HK-2 (cell line): ENCODE data around the gene DOCK2.

Experiments used
- DNase-seq: peaks from one replicate; pipeline ENCODE4 v3.0.0-alpha.2; 2018; ENCODE audit not compliant: unreplicated experiment

Gene DOCK2

DNA sequence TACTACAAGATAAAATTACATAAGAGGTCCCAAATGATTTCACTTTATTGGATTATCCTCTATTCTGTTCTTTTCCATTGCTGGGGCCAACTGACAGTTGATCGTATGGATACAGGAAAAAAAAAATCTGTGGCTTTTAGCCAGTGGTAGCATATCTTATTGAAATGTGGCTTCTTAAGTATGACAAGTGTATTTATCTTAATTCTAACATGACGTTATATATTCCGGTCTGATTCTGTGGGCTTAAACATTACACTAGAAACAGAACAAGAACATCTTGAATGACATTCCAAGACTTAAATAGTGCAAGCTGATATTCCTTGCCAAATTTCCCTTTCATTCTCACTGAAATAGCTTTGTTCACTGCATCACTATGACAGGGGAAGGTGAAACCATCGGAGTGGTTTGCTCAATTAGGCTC is 225.3 kb downstream of the DOCK2 start:
- no peak for DNase-seq

DNA sequence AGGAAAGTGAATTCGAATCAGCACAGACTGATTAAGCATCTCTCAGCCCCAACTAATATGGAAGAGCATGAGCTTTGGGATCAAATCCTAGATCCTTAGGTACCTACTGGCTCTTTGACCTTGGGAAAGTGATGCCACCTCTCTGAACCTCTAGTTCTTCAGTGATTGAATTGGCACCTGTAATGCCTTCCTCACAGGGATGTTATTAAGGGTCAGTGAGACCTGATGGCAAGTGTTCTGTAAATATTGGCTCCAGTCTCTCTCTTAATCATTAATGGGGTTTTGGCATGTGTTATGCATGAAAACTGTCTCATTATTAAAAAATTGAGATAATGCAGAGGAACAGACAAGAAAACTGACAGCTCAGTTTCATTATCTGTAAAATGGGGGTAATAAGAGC is 227.4 kb downstream of the DOCK2 start:
- DNase-seq = no peak

DNA sequence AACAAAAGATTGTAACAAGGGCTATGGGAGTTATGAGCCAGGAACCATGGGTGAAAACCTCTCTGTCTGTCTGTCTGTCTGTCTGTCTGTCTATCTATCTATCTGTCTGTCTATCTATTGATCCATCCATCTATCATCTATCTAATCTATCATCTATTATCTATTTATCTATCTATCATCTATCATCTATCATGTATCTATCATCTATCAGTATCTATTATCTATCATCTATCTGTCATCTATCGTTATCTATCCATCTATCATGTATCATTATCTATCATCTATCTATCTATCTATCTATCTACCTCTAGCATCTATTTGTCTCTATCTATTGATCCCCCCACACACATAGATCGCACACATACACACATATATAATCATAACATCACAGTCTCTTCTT is 230.3 kb downstream of the DOCK2 start:
- no peak for DNase-seq

DNA sequence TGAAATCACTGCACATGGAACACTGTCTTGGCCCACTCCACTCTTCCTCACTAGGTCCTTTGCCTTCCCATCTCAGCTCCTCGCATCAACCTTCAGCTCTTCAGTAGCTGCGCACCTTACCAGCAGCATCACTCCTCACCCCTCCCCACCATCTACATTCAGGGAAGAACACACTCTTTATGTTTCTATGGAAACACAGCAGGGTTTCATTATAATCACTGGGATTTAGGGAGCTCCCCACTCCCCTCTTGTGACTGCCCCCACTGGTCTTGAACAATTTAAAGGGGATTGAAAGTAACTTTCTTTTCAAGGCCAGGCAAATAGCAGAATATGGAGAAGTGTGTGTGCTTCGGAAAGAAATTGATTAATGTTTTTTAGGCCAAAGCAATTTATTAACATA is 232.0 kb downstream of the DOCK2 start:
- no peak for DNase-seq

DNA sequence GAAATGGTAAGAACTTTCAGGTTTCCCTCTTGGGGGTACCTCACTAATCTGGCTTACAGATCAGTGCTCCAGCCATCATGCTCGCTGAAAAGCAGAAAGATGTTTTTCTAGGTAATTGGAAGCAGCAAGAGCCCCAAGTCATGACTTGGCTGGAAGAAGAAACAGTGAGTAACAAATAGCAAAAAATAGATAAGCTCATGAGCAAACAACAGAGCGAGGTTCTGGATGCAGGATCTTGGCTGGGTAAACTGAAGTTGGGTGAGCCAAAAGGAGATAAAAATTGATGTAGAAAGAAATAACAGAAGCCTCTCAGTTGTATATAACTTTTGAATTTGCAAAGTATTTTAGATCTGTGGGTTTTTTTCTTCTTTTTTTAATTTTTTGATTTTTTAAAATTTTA is 233.1 kb downstream of the DOCK2 start:
- no peak for DNase-seq

DNA sequence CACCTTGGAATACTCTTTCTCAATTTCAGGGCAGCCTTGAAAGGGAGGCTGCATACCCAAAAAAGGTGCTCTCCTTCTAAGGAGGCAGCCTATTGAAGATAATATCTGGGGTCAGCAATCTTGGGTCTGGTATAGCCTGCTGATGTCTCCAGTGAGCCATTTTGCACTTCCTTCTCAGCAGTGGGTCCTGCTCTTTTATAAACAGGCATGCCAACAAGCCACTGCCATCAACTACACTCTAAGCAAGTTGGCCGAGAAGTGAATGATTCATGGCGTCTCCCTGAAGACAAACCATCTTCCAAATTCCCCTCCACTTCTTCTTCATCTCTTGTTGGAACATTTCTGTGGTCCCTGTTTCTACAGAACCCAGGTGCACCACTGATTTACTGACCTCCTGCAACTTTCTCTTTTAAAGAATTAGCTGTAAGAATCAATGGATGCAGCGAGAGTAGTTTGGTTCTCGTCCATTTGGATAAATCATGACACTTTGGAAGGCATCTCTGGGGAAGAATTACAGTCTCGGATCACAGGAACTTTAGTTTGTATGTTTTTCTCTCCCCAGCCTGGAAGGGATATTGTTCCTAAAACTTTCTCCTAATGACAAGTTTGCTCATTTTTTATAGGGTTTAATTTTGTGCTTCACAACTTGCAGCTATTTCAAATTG is 234.9 kb downstream of the DOCK2 start:
- DNase-seq = no peak

DNA sequence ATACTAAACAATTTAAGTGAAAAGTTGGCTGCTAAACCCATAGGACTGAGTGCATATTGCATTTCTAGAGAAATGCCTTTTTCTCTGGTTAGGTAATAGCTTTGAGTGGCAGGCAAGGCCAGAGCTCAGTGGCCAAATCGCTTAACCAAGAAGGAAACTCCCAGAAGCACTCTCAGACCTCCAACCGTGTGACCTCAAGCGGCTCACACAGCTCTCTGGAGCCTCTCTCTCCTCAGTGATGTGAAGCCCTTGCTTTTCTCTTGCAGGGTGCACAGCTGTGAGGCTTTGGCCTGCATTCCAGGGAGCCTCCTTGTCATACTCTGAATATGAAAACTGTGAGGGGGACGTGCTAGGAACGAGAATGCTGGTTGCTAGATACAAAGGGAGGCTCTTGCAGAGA is 236.6 kb downstream of the DOCK2 start:
- DNase-seq = no peak

DNA sequence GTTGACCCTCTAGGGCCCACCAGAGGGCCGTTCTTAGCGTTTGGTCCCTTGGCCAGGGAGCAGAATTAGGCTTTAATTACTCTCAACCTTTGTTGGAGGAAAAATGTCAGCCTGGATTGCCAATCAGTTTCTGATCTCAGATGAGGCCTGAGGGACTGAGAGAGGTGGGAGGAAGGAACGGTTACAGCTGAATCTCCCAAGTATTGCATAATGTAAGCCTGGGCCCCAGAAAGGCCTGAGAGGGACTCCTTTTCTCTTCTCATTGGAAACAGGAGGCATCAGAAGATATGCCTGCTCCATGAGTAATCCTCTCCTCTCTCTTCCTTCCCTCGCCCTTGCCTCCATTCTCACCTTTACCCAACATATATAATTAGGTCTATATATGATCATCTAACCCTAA is 237.5 kb downstream of the DOCK2 start:
- no peak for DNase-seq

DNA sequence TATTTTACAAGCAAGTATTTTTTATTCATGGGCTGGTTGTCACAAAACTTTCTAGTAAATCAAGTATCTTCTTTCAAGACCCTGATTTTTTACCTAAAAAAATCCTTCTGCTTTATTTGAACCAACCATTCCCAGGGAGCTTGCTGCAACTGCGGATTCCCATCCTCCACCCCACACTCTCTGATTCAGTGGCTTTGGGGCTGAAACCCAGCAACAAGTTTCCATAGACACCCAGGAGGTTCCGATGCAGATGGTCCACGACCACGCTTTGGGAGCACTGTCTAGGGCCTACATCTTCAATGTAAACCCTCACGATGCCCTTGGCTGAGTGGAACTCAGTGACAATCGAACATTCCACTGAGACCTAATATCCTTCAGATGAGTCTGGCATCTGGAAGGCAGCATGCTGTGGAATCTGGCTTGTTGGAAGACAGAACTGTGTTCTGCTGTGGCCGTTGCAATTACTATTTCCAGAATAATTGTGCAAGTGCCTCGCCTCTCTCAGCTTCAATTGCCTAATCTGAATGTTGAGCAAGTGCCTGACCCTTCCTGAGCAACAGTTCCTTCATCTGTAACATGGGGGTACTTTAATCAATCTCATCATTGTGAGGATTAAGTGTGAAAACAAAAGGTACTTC is 238.1 kb downstream of the DOCK2 start:
- no peak for DNase-seq

DNA sequence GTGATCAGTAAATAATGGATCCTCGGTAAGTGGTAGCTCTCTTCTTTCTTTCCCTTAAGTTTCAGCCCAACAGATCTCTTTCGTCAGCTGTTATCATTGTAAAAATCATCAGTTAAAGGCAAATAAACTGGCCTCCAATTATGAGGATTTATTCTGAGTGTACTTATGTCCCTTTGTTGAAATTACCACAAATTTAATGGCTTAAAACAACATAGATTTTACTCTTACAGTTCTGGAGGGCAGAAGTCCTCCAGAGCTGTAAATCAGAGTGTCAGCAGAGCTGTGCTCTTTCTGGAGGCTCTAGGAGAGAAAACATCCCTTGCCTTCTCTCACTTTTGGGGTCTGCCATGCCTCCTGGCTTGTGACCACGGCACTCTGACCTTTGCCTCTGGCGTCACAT is 238.7 kb downstream of the DOCK2 start:
- no peak for DNase-seq

DNA sequence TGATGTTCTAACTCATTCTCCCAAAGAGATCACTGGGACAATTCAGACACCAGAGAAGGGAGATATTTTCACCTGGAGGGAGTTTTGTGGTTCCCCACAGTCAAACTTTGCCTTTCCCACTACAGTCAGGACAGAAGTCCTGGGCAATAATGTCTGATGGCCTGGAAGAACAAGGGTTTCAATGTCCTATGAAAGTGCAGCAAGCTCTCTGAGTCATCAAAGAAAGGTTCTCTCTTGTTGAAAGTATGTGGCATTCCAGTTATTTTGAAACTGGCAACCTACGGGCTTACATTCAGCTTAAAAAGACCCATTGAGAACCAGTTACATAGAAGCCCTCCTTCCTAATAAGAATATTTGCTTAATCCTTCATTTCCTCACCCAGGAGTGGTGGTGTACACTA is 239.3 kb downstream of the DOCK2 start:
- no peak for DNase-seq

DNA sequence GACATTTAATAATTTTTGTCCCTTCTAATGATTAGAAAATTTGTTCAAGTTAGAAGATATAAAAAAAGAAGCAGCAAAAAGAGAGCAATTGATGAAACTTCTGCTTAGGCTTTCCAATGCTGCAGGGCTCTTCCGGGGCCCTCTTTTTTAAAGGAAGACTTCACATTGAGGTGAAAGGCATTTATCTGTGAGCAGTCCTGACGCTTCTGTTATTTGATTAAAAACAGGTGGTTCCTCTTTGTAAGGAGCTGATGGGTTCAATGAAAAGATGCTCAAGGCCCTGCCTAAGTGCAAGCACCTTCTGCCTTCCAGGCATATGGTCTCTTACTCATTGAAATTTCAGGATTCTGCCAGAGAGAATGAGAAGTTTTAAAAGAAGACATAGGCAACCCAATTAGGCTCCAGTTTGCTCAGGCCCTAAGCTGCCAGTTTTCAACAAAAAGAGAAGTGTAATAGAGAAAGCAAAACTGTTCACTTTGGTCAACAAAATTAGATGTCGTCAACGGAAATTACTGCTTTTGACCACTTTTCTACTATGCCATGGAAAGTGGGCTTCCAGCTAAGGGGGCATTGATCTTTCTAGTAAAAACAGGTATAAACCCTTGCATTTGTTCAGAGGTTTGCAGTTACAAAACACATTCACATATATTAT is 243.1 kb downstream of the DOCK2 start:
- DNase-seq = no peak

DNA sequence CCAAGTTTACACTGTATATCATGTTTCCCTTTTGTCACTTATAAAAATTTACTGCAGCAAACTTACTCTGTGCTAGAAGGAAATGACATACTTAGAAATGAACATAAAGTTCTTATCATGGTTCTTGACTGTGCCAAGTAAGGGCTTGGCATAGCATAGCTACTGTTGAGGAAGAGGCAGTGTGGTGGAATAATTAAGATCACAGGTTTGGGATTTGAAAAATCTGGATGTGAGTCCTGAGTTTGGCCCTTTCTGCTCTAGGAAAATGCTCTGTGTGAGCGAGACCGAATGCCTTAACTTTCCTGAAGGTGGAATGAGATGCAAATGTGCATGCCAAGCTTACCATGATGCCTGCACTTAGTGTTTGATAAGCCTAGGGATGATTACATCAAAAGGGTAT is 243.7 kb downstream of the DOCK2 start:
- no peak for DNase-seq

DNA sequence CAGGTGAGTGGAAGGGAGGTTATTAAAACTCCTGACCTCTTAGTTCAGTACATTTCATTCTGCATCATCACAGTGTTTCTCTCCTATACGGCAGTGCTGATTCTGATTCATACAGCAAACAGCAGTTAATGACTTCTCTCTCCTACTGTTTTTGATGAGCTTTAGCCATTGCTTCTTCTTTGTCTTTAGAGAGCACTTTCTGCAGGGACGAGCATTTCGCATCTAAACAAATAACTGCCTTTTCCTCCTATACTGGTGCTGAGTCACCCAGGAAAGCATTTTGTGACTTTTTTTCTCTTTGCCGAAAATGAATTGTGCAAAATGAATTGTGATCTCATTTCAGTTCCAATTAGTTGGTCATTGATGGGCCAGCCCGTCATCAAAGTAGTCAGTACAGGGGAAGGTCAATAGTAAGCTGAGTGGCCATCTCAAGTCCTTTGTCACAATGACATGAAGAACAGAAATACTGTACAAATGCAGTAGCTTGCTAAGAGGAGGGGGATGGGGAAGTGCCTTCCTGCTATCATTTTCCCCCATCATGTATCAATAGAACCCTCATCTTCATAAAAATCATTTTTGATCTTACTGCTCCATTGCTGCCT is 244.7 kb downstream of the DOCK2 start:
- DNase-seq = no peak

DNA sequence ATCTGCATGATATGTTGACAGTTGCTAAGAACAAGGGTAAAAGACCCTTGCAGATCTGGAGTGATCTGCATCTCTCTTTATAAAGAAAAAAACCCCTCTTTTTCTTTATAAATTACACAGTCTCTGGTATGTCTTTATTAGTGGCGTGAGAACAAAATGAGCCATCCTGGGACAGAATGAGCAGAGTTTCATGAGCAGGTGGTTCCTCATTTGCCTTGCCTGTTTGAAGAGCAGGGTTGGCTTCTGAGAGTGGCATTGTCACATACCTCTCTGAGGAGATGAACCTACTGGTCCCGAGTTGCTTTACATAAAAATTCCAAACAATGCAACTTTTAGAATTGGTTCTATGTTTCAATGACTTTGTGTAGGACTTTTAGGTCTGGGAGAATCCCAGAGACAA is 249.0 kb downstream of the DOCK2 start:
- DNase-seq = no peak

DNA sequence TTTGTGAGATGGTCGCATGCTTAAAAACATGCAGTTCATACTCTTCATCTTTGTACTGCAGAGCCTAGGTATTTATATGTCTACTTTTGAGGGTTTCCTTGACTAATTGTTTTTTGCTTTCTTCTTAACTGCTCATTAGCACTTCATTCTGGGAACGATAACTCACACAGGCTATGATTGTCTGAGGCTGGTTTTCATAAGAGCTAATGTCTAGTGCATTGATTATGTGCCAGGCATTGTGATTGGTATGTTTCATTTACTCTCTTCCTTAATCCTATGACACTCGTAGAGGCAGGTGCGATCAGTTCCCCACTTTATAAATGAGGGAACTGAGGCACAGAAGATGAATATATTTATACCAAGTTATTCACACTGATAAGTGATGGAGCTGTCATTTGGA is 249.6 kb downstream of the DOCK2 start:
- no peak for DNase-seq

DNA sequence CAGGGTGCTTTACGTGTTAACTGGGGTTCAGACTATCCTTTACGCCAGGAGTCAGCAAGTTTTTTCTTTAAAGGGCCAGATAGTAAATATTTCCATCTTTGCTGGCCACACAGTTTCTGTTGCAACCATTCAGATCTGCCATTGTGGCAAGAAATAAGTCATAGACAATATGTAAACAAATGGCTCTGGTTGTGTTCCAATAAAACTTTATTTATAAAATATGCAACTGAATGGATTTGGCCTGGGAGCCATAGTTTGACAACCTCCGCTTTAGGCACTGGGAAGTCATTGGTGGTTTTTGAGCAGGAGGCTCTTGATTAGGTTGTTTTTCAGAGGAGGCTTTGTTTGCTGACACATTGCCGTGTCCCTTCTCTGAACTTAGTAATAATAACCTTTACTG is 252.5 kb downstream of the DOCK2 start:
- no peak for DNase-seq

DNA sequence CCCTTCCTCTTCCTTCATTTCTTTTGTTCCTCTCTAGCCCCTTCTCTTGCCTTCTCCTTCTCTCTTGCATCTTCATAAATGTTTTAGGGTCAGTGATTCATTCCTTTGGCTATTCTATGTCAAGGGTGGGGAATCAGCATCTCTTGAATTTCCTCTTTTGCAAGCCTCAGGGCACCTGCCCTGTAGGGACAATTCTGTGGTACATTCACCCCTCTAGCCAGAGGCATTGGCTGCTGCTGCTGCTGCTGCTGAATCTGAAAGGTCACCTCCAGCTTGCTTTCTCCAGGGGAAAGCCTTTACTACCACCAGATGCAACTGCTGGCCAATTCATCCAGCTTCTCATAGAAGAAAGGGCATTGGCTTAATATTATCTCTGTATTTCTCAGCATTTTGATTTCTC is 255.9 kb downstream of the DOCK2 start:
- no peak for DNase-seq

DNA sequence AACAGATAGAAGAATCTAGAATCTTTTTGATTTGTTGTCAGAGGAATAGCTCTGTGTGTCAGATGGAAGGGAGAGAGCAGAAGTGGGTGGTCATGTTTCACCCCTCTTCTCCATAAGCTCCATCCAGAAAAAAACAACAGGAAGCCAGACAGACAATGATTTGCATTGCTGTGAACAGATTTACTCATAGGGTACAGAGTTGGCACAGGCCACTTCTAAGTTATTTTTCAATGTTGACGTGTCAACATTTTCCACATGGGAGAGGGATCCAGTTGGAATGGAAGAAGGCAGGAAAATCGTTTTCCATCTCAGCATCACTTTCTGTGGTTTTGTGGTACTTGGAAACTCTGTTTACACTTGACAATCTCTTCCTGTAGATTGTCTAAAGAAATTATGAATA is 256.5 kb downstream of the DOCK2 start:
- no peak for DNase-seq

DNA sequence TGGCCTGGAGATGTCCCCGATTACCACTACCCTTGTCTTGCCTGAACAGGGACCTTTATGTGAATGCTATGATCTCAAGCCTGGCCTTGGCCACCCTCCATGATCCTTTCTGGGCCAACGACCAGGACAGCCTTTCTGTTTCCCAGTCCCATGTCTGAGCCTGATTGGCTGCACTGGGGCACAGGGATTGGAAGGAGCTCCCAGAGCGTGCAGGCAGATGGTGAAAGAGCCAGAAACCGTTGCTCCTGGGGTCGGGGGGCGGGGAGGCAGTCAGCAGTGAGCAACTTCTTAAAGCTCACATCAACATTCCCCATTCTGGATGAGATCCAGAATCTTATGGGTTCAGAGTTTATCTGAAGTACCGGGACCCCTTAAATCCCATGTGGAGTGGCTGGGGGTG is 258.9 kb downstream of the DOCK2 start:
- no peak for DNase-seq

DNA sequence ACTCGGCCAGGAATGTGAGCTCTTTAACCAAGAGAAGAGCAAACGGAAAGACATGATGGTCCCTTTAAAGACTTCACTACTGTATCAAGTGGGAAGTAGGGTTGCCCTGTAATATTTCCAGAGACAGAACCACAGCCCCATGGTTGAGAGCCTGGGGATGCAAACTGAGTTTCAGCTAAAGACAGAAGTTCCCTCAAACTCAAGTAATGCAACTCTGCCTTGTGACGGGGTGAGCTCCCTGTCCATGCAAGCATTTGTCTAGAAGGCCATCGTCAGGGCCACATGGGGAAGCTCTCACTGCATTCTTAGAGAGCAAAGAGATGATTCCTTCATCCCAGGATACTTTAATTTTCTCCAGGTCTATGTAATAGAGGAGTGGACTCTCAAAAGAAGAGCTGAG is 260.4 kb downstream of the DOCK2 start:
- no peak for DNase-seq

DNA sequence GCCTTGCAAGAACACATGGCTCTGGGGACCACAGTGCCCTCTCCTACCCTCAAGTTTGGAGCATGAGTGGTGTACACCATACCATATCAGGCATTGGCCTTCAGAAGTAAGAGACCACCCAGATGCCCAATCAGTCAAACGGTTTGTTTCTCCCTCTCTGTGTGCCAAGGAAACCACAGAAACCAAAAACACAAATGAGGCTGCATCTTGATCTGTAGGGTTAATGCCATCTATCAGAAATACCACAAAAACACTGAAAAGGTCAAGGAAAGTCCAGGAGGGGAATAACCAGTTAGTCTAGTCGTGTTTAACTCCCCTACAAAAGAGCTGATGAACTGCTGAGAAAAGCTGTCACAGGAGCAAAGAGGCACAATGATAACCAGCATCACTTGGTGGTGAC is 264.8 kb downstream of the DOCK2 start:
- no peak for DNase-seq

DNA sequence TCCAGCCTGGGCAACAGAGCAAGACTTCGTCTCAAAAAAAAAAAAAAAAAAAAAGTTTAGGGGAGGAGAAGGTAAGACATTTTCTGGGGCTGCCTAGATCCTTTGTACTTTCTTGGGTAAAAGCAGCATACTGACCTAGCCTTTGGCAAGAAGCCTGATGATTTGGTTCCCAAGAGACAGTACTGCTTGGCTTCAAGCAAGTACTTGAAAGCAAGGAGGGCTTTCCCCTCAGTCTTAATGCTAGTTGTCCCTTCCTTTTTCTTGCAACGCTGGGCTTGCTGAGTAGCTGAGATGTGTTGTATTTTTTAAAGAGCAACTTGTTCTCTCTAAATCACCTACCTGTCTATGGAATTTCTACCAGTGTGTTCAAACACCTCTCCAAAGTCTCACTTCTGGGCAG is 267.0 kb downstream of the DOCK2 start:
- DNase-seq = no peak
